H9 (cell line): ENCODE results near the gene TGOLN2. TPM values are rescaled to one million over a fixed set of nuclear protein-coding genes. Genes with fewer than 3 reads are reported as not detected.

Experiments used
- DNase-seq: peaks from one replicate; pipeline ENCODE4 v3.0.0-alpha.2; 2017
- H2AFZ ChIP-seq: one replicate; pipeline ENCODE4 v1.6.1; 2013; ENCODE audit warnings: mild to moderate bottlenecking, low read length, control low read depth, moderate library complexity
- H2AK5ac ChIP-seq: 2 replicates; pipeline ENCODE4 v1.6.1; 2013; ENCODE audit warnings: low read length, control low read depth, mixed read lengths; ENCODE audit not compliant: insufficient read length
- H2BK120ac ChIP-seq: one replicate; pipeline ENCODE4 v1.6.1; 2013; ENCODE audit warnings: low read depth, mild to moderate bottlenecking, low read length, control low read depth, inconsistent platforms; ENCODE audit not compliant: poor library complexity, severe bottlenecking
- H2BK12ac ChIP-seq: 2 replicates; pipeline ENCODE4 v1.6.1; 2013; ENCODE audit warnings: low read length, control low read depth, mixed read lengths, low read depth; ENCODE audit not compliant: insufficient read length
- H2BK15ac ChIP-seq: 2 replicates; pipeline ENCODE4 v1.6.1; 2013; ENCODE audit warnings: low read depth, low read length, control low read depth
- H2BK20ac ChIP-seq: one replicate; pipeline ENCODE4 v1.6.1; 2013; ENCODE audit warnings: low read depth, mild to moderate bottlenecking, low read length, control low read depth, inconsistent platforms; ENCODE audit not compliant: poor library complexity, severe bottlenecking
- H2BK5ac ChIP-seq: 2 replicates; pipeline ENCODE4 v1.6.1; 2013; ENCODE audit warnings: low read length, control low read depth, mixed read lengths; ENCODE audit not compliant: insufficient read length
- H3K14ac ChIP-seq: 2 replicates; pipeline ENCODE4 v1.6.1; 2013; ENCODE audit warnings: low read length, control low read depth; ENCODE audit not compliant: insufficient read depth
- H3K18ac ChIP-seq: 2 replicates; pipeline ENCODE4 v1.6.1; 2013; ENCODE audit warnings: low read depth, mild to moderate bottlenecking, mixed read lengths, low read length, control low read depth; ENCODE audit not compliant: insufficient read length
- H3K23ac ChIP-seq: 2 replicates; pipeline ENCODE4 v1.6.1; 2013; ENCODE audit warnings: low read length, control low read depth, mixed read lengths, low read depth; ENCODE audit not compliant: insufficient read length
- H3K23me2 ChIP-seq: 2 replicates; pipeline ENCODE4 v1.6.1; 2013; ENCODE audit warnings: low read depth, mild to moderate bottlenecking, mixed read lengths, low read length, control low read depth; ENCODE audit not compliant: insufficient read length, poor library complexity, severe bottlenecking
- H3K27ac ChIP-seq: 2 replicates; pipeline ENCODE4 v1.5.1; 2013; ENCODE audit warnings: low read length, control low read depth, mixed read lengths, low read depth; ENCODE audit not compliant: insufficient read length
- H3K27me3 ChIP-seq: 2 replicates; pipeline ENCODE4 v1.6.1; 2013; ENCODE audit warnings: low read length, control low read depth, inconsistent platforms; ENCODE audit not compliant: insufficient read depth
- H3K4ac ChIP-seq: 2 replicates; pipeline ENCODE4 v1.6.1; 2013; ENCODE audit warnings: low read depth, mild to moderate bottlenecking, control low read depth, inconsistent platforms, low read length, moderate library complexity
- H3K4me1 ChIP-seq: 2 replicates; pipeline ENCODE4 v1.6.1; 2013; ENCODE audit warnings: low read length, control low read depth, inconsistent platforms; ENCODE audit not compliant: insufficient read depth
- H3K4me2 ChIP-seq: 2 replicates; pipeline ENCODE4 v1.6.1; 2013; ENCODE audit warnings: low read length, control low read depth, mixed read lengths; ENCODE audit not compliant: insufficient read length, insufficient read depth
- H3K56ac ChIP-seq: 2 replicates; pipeline ENCODE4 v1.6.1; 2013; ENCODE audit warnings: low read depth, mild to moderate bottlenecking, mixed read lengths, low read length, control low read depth; ENCODE audit not compliant: insufficient read length
- H3K79me1 ChIP-seq: 2 replicates; pipeline ENCODE4 v1.6.1; 2013; ENCODE audit warnings: low read depth, mild to moderate bottlenecking, moderate library complexity, low read length, control low read depth, inconsistent platforms; ENCODE audit not compliant: insufficient read depth, poor library complexity, severe bottlenecking
- H3K79me2 ChIP-seq: 2 replicates; pipeline ENCODE4 v1.6.1; 2013; ENCODE audit warnings: low read length, control low read depth, inconsistent platforms; ENCODE audit not compliant: insufficient read depth
- H3K9ac ChIP-seq: 2 replicates; pipeline ENCODE4 v1.6.1; 2013; ENCODE audit warnings: low read length, control low read depth, mixed read lengths; ENCODE audit not compliant: insufficient read length; ENCODE audit errors: extremely low read depth
- H3K9me3 ChIP-seq: one replicate; pipeline ENCODE4 v1.6.1; 2013; ENCODE audit warnings: low read depth, low read length, inconsistent platforms; ENCODE audit not compliant: control insufficient read depth
- H3T11ph ChIP-seq: one replicate; pipeline ENCODE4 v1.6.1; 2013; ENCODE audit warnings: mild to moderate bottlenecking, low read length, control low read depth, inconsistent platforms
- H4K20me1 ChIP-seq: one replicate; pipeline ENCODE4 v1.6.1; 2013; ENCODE audit not compliant: control insufficient read depth, insufficient read length, insufficient read depth
- H4K5ac ChIP-seq: 2 replicates; pipeline ENCODE4 v1.6.1; 2013; ENCODE audit warnings: low read depth, mild to moderate bottlenecking, mixed read lengths, low read length, control low read depth; ENCODE audit not compliant: insufficient read length
- H4K8ac ChIP-seq: replicated peaks from 2 replicates; pipeline ENCODE4 v1.6.1; 2013; ENCODE audit warnings: low read length, control low read depth, mixed read lengths, low read depth; ENCODE audit not compliant: insufficient read length
- H4K91ac ChIP-seq: 2 replicates; pipeline ENCODE4 v1.6.1; 2013; ENCODE audit warnings: low read depth, mild to moderate bottlenecking, moderate library complexity, mixed read lengths, low read length, control low read depth; ENCODE audit not compliant: insufficient read length
- H3K27ac Mint-ChIP-seq, 3 experiments: 2 replicates in 2 of 3; 3 replicates in 1 of 3; pipeline ENCODE4 v1.8.0; 2020 to 2021; ENCODE audit warnings: mixed read lengths in 3 of 3, mild to moderate bottlenecking in 1 of 3, moderate library complexity in 1 of 3
- H3K27me3 Mint-ChIP-seq: 2 replicates; pipeline ENCODE4 v1.8.0; 2021; ENCODE audit warnings: low read depth, mild to moderate bottlenecking, moderate library complexity, mixed read lengths
- H3K36me3 Mint-ChIP-seq, 3 experiments: 2 replicates in 2 of 3; 3 replicates in 1 of 3; pipeline ENCODE4 v1.8.0; 2020 to 2021; ENCODE audit warnings: low read depth in 3 of 3, mixed read lengths in 3 of 3; ENCODE audit not compliant: insufficient read depth in 1 of 3
- H3K4me1 Mint-ChIP-seq, 2 experiments: 2 replicates each; pipeline ENCODE4 v1.8.0; 2020; ENCODE audit warnings: mixed read lengths in 2 of 2
- H3K4me3 Mint-ChIP-seq, 2 experiments: 2 replicates in 1 of 2; 3 replicates in 1 of 2; pipeline ENCODE4 v1.8.0; 2020 to 2021; ENCODE audit warnings: mild to moderate bottlenecking in 2 of 2, mixed read lengths in 2 of 2, moderate library complexity in 1 of 2
- H3K9me3 Mint-ChIP-seq, 2 experiments: 2 replicates in 1 of 2; 3 replicates in 1 of 2; pipeline ENCODE4 v1.8.0; 2020; ENCODE audit warnings: mild to moderate bottlenecking in 2 of 2, mixed read lengths in 2 of 2, moderate library complexity in 1 of 2
- WGBS: extraction: QIAGEN DNeasy Blood & Tissue Kit; methylation state at CpG from one replicate; pipeline ENCODE4 v1.1.7; 2013; ENCODE audit warnings: missing lambda C conversion rate, low lambda C conversion rate, mixed read lengths; ENCODE audit not compliant: insufficient read length; ENCODE audit errors: extremely low coverage; 5-methylcytosine and 5-hydroxymethylcytosine counted together
- total RNA-seq: library from RNA; stranded (reverse); gene quantifications from 2 replicates; pipeline ENCODE4 v1.2.1, GENCODE V29; 2021
- TF ChIP-seq, protein P1 (sequence below): fragments of 200-600 bp; sonication (generic); conservative IDR thresholded peaks from 3 replicates; pipeline ENCODE4 v1.8.0; 2021; ENCODE audit warnings: antibody characterized with exemption, mild to moderate bottlenecking

Gene TGOLN2
- total RNA-seq, 1 experiment from 2014 or later, result 47.8 TPM

DNA sequence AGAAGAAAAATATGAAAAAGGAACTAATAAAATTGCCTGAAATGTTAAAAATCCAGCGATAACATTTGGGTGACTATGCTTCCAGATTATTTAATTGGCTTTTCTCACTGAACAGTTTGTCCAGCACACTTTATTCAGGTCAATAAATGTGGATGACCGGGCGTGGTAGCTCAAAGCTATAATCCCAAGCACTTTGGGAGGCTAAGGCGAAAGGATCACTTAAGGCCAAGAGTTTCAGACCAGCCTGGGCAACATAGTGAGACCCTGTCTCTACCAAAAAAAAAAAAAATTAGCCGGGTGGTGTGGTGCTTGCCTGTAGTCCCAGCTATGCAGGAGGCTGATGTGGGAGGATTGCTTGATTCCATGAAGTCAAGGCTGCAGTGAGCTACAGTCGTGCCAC, 55.4 kb downstream of the TGOLN2 start:
- Histone ChIP-seq H3K14ac (no peak overlapping the region), H3K27ac (no peak overlapping the region), H4K5ac (no peak overlapping the region), H2BK120ac (no peak overlapping the region), H4K91ac (no peak overlapping the region), H2BK5ac (no peak overlapping the region), H4K20me1 (no peaks in the 10 kb centered on the region), H2BK15ac (no peak overlapping the region), H2BK12ac (no peak overlapping the region), H3K27me3 (no peaks in the 10 kb centered on the region), H2AFZ (no peak overlapping the region), H3T11ph (no peak overlapping the region), H3K18ac (no peak overlapping the region), H3K79me1 (peaks cover 8% of the 10 kb centered on the region), H3K23ac (no peak overlapping the region), H2AK5ac (no peak overlapping the region), H3K9ac (no peak overlapping the region), H3K23me2 (no peaks in the 10 kb centered on the region), H3K4me1 (peaks cover 4% of the 10 kb centered on the region; the same call in 1 of the 2 replicates), H2BK20ac (no peak overlapping the region), H3K79me2 (no peaks in the 10 kb centered on the region; the same call in 1 of the 2 replicates), H3K4me2 (no peak overlapping the region), H3K56ac (no peak overlapping the region), H3K4ac (no peak overlapping the region), H4K8ac (no peak overlapping the region), H3K9me3 (no peaks in the 10 kb centered on the region)
- no peak for DNase-seq
- TF ChIP-seq, protein P1, sequence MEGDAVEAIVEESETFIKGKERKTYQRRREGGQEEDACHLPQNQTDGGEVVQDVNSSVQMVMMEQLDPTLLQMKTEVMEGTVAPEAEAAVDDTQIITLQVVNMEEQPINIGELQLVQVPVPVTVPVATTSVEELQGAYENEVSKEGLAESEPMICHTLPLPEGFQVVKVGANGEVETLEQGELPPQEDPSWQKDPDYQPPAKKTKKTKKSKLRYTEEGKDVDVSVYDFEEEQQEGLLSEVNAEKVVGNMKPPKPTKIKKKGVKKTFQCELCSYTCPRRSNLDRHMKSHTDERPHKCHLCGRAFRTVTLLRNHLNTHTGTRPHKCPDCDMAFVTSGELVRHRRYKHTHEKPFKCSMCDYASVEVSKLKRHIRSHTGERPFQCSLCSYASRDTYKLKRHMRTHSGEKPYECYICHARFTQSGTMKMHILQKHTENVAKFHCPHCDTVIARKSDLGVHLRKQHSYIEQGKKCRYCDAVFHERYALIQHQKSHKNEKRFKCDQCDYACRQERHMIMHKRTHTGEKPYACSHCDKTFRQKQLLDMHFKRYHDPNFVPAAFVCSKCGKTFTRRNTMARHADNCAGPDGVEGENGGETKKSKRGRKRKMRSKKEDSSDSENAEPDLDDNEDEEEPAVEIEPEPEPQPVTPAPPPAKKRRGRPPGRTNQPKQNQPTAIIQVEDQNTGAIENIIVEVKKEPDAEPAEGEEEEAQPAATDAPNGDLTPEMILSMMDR, result no peak
- WGBS, result no CpG with 5 or more reads among the region's 6 CpGs
- Mint-ChIP-seq H3K4me1 (peaks cover 57 to 65% of the 10 kb centered on the region in 2 experiments), H3K9me3 (no peaks in the 10 kb centered on the region), H3K36me3 (peaks cover 7 to 31% (median 10%) of the 10 kb centered on the region in 3 experiments), H3K27me3 (no peaks in the 10 kb centered on the region; the same call in 1 of the 2 replicates), H3K27ac (peak overlapping the region; percentile 21 to 60 (median 38); a peak in 2 of 7 replicates), H3K4me3 (no peak overlapping the region)
